Testis (tissue), 2 donors: ENCODE results near the gene BLCAP.

Experiments used
- CTCF ChIP-seq, 3 experiments: fragments of 450-650 bp in 2 of 3; fragments of 200-600 bp in 1 of 3; sonication (generic) in 1 of 3; IDR thresholded peaks; one replicate each; pipeline ENCODE4 v1.5.1; 2016 to 2019; ENCODE audit warnings: antibody characterized with exemption in 3 of 3, mild to moderate bottlenecking in 2 of 3, moderate library complexity in 1 of 3
- POLR2A ChIP-seq: fragments of 450-650 bp; IDR thresholded peaks from one replicate; pipeline ENCODE4 v1.6.1; 2017; ENCODE audit warnings: antibody characterized with exemption, mild to moderate bottlenecking, moderate library complexity

- TF ChIP-seq CTCF (IDR thresholded peaks at IDR 0.05) = no peak
- no peak for TF ChIP-seq POLR2A
These were observed 7.9 kb upstream of the BLCAP start for GRCh38 chr20:37535443-37536132.
